Activated T-cell treated with anti-CD3 and anti-CD28 coated beads, Interleukin-2, amount 50 U/mL, for 48 hours (primary cell): ENCODE measurements around the gene AHDC1.
"Not testable (repeated sequence)": the region's sequence is repeated elsewhere in the genome, so short reads cannot be mapped to it uniquely, and the experiment has no call there.

Experiments
- DNase-seq, 2 experiments: peaks; one replicate each; pipeline ENCODE4 v3.0.0-alpha.2; 2020

AHDC1 gene

DNA sequence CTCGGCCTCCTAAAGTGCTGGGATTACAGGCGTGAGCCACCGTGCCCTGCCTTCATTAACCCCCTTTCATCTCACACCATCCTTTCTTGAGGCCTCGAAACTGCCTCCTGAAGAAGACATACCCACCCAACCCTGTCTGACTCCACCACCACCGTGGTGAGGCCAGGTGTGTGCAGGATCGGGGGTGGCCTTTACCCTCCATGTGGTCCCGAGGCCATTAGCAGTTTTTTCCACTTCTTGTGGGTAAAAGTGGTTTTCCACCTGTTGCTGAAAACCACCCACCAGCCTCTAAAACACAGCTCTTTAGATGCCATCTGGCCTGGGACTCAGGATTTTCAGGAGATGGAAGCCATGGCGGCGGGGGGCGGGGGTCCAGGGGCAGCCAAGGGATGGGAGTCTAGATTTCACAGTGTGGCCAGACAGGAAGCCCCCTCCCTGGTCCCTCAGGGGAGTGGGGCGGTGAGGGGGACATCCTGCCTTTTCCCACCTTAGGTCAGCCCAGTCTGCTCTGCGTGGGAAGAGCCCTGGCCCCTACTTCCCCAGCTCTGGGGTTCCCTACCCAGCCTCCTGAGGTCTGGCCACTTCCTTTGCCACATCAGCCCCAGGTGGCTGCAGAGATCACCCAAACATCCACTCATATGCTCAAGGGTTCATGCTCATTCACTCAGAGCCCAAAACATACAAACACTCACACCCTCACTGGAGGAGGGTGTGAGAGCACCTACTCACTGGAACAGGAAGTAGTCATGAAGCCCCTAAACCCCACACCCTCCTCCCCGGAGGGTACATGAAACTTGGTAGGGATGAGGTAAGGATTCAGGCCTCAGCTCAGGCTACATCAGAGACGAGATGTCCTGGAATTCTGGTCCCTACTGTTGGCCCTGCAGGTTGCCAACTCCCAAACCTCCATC lies 28.7 kb upstream of the AHDC1 start:
- DNase-seq = peak; percentile 71 to 79

DNA sequence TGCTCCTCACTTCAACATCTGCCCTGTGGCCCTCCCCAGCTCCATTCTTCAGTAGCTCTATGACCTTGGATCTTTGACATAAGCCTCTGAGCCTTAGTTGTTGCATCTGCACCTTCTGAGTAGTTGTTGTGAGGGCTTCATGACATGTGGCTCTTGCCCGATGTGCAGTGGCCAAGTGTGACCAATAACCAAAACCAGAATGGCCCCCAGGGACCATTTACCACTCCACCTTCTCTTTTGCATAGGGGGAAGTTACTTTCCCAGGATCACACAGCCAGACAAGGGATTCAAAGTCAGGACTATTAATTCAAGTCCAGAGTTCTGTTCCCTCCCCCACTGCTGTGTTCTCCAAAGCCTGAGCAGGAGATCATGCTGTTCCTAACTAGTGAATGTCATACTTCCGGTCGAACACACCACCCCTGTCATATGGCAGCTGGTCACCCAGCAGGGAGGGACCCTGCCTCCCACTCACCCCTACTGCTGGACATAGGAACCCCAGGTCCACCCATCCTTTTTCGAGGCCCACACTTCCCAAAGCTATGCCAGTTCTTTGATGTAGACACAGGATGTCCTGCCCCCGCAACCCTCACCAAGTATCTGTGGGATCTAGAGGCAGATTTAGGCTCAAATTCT lies 27.0 kb upstream of the AHDC1 start:
- DNase-seq = no peak

DNA sequence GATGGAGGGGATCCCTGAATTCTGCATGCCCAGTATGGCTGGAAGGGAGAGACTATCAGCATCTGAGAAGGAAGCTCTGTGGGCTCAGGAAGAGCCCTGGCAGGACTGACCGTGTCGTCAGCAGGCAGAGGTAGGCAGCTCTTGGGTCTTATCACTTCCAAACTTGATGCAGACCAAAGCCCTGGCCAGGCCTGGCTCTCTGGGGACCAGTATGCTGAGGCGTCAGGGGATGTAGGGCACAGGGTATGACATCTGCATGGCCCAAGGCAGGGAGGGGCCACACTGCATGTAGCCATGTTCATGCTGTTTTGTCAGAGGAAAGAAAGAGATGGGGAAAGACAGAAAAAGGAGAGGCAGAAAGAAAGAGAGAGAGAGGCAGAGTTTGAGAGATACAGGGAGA lies 24.8 kb upstream of the AHDC1 start:
- DNase-seq = no peak

DNA sequence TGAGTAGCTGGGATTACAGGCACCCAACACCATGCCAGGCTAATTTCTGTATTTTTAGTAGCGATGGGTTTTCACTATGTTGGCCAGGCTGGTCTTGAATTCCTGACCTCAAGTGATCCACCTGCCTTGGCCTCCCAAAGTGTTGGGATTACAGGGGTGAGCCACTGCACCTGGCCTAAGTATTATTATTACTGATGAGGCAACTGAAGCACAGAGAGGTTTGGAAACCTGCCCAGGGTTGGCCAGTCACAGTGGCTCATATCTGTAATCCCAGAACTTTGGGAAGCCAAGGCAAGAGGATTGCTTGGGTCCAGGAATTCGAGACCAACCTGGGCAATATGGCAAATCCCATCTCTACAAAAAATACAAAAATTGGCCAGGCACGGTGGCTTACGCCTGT lies 23.8 kb upstream of the AHDC1 start:
- not testable (repeated sequence) for DNase-seq

DNA sequence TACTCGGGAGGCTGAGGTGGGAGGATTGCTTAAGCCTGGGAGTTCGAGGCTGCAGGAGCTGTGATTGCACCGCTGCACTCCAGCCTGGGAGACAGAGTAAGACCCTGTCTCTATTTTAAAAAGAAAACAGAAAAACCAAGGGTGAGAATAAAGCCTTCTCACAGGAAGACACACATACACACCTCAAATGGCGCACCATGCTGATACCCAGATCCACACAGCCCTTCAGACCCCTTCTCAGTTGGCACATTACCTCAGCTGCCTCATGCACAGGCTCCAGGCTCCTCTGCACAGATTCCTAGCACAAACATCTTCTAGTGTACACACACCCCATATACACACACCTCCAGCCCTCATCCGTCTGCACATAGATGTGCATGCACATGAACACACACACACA lies 23.1 kb upstream of the AHDC1 start:
- DNase-seq = no peak

DNA sequence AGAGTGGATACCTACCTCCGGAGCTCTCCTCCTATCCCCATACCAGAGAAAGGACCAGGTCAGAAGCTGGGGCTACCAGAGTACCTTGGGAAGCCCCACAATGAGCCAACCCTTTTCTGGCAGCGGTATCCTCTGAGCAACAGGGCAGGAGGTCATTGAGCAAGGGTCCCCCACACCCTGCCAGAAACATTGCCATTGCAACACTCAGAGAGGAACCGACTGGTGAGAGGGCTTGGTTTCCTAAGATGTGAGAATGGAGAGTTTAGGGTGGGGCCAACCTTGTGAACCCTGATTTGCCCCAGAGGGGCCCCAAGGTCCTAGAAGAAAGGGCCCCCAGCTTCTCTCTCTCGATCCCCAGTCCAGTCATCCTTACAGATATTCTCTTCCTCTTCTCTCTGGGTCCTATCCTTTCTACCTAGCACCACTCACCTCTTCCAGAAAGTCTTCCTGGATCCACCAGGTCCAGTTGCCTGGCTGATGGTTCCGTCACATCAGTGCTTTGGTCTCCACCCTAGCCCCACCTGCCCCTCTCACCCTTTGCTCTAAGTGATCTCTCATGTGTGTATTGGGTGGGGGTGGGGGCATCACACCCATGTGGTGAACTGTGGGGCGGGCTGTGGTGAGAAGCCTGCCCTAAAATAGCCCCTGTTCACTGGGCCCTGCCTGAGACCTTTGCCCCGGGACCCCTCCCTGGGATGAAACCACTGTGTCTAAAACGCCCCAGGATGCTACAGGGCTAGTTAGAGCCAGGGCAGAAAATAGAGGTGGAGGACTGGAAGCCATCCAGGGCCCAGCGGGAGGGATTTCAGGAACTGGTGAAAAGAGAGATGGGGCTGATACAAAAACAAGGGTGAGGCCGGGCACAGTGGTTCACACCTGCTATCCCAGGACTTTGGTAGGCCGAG lies 22.3 kb upstream of the AHDC1 start:
- DNase-seq = no peak

DNA sequence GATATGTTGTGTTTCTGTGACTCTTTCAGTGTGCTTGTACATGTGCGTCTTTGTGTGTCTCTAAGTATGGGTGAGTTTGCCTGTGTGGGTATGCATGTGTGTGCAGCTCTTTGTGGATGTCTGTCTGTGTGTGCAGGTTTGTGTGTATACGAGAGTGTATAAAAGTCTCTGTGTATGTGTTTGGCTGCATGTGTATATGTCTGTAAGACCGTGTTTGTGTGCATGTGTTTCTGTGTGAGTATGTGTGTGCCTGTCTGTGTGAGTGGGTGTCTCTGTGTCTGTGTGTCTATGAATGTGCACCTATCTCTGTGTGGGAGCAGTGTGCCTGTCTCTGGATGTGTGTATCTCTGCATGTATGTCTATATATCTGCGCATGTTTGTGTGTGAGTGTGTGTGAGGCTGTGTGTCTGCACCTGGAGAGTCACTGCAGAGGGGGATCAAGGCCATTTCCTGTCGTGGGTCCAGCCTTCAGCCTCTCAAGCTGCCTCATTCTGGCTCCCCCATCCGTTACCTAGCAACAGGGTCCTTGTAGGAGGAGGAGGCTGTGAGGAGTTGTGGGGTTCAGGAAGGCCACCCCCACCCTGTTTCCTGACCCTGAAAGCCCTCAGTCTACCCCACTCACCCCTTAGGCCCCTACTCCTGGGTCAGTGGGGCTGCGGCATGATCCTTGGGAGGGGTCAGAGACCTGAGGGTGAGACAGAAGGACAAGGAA lies 20.7 kb upstream of the AHDC1 start:
- no peak for DNase-seq

DNA sequence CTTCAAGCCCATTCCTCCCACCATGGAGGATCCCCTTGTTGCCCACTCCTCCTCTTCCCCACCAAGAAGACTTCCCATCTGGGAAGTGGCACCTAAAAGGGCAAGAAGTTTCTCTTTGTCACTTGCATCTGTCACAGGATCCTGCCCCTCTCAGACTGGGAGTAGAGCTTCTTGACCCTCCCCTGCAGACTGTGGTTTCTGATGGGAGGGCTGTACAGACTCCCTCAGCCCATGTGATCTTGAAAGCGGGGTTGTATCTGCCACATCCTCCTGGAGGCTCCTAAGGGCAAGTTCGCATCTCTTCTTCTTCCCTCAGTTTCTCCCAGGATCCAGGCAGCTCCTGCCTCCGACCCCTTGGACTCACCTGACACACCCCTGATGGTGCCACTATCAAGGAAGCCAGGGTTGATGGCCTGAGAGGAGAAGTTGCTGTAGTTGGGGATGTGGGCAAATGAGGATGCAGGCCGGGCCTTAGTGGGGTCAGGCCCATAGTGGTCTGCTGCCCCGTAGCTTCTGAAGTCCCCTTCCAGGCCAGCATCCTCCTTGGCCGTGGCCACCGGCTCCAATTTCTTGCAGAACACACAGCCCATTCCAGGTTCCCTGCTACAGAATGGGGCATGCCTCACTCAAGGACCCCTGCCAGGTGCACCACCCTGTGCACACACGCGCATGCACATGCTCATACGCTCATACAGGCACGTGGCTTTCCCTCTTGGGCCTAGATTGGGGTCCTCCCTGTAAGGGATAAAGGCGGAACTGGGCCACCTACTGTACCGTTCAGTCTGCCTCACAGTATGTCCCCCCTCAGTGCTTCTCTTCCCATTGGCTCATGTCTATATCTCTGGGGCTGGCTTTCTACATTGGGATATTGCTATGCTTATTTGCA lies 19.6 kb upstream of the AHDC1 start:
- DNase-seq = no peak

DNA sequence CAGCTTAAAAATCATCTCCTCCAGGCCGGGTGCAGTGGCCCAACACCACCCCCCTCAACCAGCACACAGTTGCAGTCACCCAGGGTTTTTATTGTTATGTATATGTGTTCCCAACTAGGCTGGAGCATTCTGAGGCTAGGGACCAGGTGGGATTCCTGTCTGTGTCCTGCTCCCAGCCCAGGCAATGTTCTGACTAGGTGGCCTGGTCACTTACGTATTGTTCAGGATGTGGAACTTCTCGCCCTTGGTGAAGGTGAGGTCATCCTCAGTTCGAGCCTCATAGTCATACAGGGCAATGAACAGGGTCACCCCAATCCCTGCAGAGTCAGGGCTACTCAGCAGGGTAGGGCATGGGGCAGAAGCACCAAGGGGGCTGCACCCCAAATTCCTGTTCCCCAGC lies 18.9 kb upstream of the AHDC1 start:
- no peak for DNase-seq

DNA sequence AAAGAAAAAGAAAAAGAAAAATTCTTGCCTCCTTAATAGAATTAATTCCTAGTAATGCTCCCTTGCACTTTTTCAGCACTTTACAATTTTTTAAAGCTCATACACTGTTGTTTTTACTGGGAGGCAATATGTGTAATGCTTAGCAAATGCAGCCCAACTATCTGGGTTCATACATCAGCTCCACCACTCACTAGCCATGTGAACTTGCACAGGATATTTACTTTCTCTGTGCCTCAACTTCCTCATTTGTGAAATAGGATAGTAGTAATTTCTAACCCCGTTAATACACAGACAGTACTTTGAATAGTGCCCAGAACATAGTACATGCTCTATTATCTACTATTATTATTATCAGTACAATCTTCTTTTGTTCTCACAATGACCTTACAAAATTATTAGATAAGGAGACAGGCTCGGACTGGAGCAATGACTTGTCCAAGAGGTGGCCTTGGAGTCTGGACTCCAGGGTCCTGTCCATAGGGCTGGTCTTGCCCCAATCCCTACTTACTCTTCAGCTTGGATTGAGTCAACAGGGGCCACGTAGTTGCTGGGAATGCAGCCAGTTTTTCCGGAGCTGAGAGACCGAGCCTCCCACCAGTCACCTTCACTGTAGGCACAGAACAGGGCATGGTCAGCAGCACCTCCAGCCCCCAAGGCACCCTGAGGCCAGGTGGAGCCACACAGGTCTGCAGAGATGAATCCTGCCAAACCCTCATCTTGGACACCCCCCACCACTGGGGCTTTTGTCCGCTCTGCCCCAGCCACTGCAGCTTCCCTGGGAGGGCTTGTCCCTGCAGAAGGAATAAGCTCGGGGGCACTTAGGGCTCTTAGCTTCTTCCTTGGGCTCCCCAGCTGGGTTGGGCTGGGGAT lies 17.3 kb upstream of the AHDC1 start:
- no peak for DNase-seq

DNA sequence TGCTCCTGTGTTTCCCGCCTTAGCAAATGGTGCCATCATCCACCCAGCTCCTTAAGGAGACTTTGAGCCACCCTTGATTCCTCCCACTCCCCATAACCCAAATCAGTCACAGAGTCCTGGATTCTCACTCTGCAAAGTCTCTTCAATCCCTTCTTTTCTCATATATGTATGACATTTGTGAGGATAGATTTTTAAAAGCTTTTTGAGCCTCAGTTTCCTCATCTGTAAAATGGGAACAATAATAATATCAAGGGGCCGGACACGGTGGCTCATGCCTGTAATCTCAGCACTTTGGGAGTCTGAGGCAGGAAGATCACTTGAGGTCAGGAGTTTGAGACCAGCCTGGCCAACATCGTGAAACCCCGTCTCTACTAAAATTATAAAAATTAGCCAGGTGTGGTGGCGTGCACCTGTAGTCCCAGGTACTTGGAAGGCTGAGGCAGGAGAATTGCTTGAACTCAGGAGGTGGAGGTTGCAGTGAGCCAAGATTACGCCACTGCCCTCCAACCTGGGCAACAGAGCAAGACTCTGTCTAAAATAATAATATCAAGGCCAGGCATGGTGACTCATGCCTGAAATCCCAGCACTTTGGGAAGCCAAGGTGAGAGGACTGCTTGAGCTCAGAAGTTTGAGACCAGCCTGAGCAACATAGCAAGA lies 16.0 kb upstream of the AHDC1 start:
- not testable (repeated sequence) for DNase-seq

DNA sequence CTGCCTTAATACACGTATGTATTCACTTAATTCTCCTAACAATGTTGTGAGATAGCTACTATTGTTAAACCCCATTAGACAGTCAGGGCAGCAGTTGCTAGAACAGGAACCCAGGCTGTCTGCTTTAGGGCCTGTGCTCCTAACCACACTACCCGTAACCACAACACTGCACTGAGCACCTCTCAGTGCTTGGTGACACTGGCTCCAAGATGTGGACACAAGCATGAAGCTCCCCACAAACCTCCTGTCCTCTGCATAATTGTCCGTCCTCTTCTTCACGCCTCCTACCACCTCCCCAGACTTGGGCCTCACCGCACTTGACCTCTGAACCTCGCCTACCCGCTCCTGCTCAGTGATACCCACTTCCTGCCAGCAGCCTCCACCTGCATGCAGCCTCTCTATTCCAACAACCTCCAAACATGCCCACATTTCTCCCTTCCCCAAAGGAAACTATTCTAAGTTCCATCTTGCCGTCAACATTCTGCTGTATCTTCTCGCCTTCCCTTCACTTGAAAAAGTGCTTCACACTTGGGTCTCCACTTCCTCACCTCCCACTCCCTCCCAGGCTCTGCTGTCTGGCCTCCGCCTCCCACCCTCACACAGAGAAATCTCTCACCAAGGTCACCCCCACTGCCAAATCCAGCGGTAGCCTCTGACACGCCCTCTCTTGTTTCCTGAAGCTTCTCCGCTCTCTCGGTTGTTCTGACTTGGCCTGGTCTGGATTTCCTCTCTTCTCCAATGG lies 14.6 kb upstream of the AHDC1 start:
- peak in 1 of 2 experiments; percentile 49 for DNase-seq

DNA sequence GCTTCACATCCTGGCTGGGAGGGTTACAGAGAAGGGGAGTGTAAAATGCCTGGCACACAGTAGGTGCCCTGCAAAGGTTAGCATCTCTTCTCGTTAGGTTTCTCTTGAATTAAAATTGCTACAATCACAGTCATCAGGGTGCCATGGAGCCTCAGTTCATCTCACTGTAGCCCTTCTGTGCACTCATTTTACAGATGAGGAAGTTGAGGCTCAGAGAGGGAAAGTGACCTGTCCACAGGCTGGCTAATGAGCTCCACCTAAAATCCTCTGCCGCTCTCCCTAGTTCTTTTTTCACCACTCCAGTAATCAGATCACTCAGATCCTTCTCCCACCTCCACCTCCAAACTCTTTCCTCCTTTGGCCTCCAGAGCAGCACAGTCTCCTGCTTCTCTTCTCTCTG lies 13.5 kb upstream of the AHDC1 start:
- DNase-seq = no peak

DNA sequence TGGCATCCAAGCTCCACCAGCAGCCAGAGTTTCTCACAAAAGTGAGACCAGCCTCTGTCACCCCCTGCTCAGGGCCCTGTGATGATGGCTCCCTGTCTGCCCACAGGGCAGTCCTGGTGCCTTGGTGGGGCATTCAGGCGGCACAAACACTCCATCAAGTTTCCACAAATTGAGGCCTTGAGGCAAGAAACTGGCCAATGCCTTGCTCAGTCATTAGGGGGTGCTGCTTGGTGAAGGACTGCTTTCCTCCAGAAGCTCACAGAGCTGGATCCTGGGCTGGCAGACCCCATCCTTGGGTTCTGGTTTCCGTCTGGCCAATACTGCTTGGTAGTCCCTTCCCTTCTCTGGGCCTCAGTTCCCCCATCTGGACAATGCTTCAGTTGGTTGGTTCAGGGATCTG lies 12.5 kb upstream of the AHDC1 start:
- no peak for DNase-seq

DNA sequence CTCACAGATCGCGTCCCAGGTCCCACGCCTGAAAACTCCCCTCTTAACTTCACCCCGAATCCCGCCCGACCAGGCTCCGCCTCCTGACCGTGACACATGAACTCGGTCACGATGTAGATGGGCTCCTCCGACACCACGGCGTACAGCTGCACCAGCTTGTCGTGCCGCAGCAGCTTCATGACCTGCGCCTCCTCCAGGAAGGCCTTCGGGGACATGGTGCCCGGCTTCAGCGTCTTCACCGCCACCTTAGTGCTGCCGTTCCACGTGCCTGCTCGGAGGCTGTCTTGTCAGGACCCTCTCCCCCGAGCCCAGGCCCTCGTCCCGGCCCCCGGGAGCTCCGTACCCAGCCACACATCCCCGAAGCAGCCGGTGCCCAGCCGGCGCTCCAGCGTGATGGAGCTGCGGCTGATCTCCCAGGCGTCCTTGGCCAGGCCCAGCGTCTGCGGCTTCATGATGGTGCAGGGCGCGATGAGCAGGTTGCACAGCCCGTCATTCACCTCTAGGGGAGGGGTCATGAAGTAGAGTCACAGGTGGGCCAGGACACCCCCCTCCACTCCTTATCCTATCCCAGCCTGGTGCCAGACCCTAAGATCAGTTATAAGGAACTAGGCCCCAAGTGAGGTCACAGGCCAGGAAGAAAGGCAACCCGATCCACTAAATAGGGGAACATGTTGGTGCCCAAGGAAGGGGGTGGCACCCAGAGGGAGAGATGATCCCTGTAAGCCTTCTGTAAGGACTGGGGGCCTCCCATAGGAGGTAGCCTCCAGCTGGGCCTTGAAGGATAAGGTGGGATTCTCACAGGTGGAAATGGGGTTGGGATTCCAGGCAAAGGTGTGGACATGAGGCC lies 11.6 kb upstream of the AHDC1 start:
- no peak for DNase-seq

DNA sequence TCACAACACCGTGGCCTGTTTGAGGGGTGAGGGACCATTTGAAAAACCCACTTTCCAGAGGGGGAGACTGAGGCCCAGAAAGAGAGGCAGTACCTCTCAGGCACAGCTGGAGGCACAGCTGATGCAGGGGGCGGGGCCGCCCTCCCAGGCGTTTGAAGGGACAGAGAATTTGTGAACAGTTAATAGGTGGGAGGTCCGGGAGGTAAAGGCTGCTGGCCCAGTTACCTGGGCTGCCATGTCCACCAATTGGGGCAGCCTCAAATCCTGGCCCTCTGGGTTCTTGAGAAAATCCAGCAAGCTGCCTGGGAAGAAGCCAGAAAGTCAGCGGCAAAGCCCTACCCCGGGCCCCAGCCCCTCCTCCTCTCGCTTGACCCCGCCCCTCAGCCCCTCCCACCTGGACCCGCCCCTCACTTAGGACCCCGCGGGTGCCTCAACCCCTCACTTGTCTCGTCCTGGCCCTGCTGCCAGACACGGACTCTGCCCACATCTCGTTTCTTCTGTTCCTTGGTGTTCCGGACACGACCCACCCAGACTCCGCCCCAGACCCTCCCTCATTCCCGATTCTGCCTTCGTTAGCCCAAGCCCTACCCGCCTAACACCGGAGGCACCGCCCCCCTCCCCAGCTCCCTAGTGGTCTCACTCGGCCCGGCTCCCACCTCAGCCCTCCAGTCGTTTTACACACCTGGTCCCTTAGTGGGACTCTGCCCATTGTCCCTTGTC lies 10.8 kb upstream of the AHDC1 start:
- DNase-seq = no peak

DNA sequence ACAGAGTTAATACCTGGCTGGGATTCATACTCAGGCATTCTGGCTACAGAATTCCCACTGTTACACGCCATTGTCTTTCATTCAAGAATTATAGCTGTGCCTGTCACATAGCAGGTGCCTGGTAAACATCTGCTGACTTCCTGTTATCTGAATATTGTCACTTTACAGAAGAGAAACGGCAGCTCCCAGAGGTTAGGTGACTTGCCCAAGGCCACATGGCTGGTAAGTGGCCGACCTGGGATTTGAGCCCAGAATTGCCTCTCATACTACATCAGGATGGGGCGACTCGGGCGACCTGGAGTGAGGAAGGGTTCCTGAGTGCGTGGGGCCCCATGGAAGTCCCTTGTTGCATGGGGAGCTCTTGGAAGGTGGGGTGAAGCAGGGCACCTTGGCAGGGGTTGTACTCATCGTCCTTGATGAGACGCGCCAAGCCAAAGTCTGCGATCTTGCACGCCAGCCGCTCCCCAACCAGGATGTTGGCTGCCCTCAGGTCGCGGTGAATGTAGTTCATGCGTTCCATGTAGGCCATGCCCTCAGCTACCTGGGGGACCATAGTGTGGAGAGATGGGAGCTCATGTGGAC lies 10.2 kb upstream of the AHDC1 start:
- DNase-seq = no peak
